Caco-2 (cell line): Measurements from ENCODE around the gene MAPK14. TPM values are rescaled to one million over a fixed set of nuclear protein-coding genes. Genes with fewer than 3 reads are reported as not detected.

Experiments used
- BruUV-seq: library from RNA; stranded (reverse); fragments of 400-500 nt; replicated peaks from 2 replicates; lab custom pipeline; 2021; lab: Mats Ljungman, UMichigan
- CTCF ChIA-PET: fragments of 300-600 bp; sonication (Branson Sonifier 250); formaldehyde crosslinking; loops from one replicate; lab custom pipeline; 2022; ENCODE audit warnings: antibody characterized with exemption; lab: Charles Lee
- POLR2A ChIA-PET: fragments of 300-600 bp; sonication (Branson Sonifier 250); formaldehyde crosslinking; loops from one replicate; lab custom pipeline; 2022; ENCODE audit warnings: antibody characterized with exemption; lab: Charles Lee
- DNase-seq, 2 experiments: peaks; one replicate each; pipeline versions ENCODE4 v3.0.0 to v3.0.0-alpha.2; 2020 to 2022
- H3K27me3 ChIP-seq: replicated peaks from 2 replicates; pipeline ENCODE4 v1.6.0; 2011; ENCODE audit warnings: low read length; ENCODE audit not compliant: control insufficient read depth, insufficient read depth
- H3K36me3 ChIP-seq: 2 replicates; pipeline ENCODE4 v1.5.1; 2011; ENCODE audit warnings: low read length; ENCODE audit not compliant: control insufficient read depth, insufficient read depth
- H3K4me1 ChIP-seq: fragments of 250-450 bp; sonication (Bioruptor Pico); 2 replicates; pipeline ENCODE4 v1.5.1; 2020; ENCODE audit warnings: mild to moderate bottlenecking
- H3K4me3 ChIP-seq: 2 replicates; pipeline ENCODE4 v1.5.1; 2011; ENCODE audit warnings: low read depth, mild to moderate bottlenecking, control low read depth, low read length
- H3K9me3 ChIP-seq: fragments of 250-450 bp; sonication (Bioruptor Pico); 2 replicates; pipeline ENCODE4 v1.5.1; 2020; ENCODE audit warnings: mild to moderate bottlenecking, moderate library complexity
- H3K27ac Mint-ChIP-seq: one replicate; pipeline ENCODE4 v1.8.0; 2022; ENCODE audit warnings: mixed read lengths; ENCODE audit not compliant: unreplicated experiment
- H3K27me3 Mint-ChIP-seq: one replicate; pipeline ENCODE4 v1.8.0; 2022; ENCODE audit warnings: mixed read lengths; ENCODE audit not compliant: insufficient read depth, unreplicated experiment
- H3K36me3 Mint-ChIP-seq: one replicate; pipeline ENCODE4 v1.8.0; 2022; ENCODE audit warnings: mild to moderate bottlenecking, mixed read lengths; ENCODE audit not compliant: insufficient read depth, unreplicated experiment
- H3K4me1 Mint-ChIP-seq: one replicate; pipeline ENCODE4 v1.8.0; 2022; ENCODE audit warnings: low read depth, mixed read lengths; ENCODE audit not compliant: unreplicated experiment
- H3K4me3 Mint-ChIP-seq: one replicate; pipeline ENCODE4 v1.8.0; 2022; ENCODE audit warnings: mild to moderate bottlenecking, moderate library complexity, mixed read lengths; ENCODE audit not compliant: unreplicated experiment
- H3K9me3 Mint-ChIP-seq: one replicate; pipeline ENCODE4 v1.8.0; 2022; ENCODE audit warnings: mixed read lengths; ENCODE audit not compliant: unreplicated experiment
- CTCF ChIP-seq, 2 experiments: fragments of 200-600 bp in 1 of 2; IDR thresholded peaks; 1 replicate in 1 of 2; 2 replicates in 1 of 2; pipeline versions ENCODE4 v1.5.1 to v1.8.0; 2011 to 2022; ENCODE audit warnings: antibody characterized with exemption in 1 of 2, control low read depth in 1 of 2, inconsistent platforms in 1 of 2, low read depth in 1 of 2, low read length in 1 of 2, mild to moderate bottlenecking in 1 of 2, moderate library complexity in 1 of 2; ENCODE audit not compliant: insufficient read depth in 1 of 2, severe bottlenecking in 1 of 2, unreplicated experiment in 1 of 2
- intact Hi-C: fragments of 100-400 bp; cut with micrococcal nuclease; formaldehyde crosslinking; loops from one replicate; pipeline ENCODE4 v1.10.0; 2022; ENCODE audit not compliant: unreplicated experiment
- total RNA-seq: library from RNA; stranded (reverse); gene quantifications from 2 replicates; pipeline ENCODE4 v1.2.3, GENCODE V29; 2022

Gene MAPK14
- total RNA-seq, 1 experiment from 2014 or later = 72.0 TPM

GRCh38 chr6:36098920-36099647 lies 71.5 kb downstream of the MAPK14 start:
- peaks cover 32% of the 10 kb centered on the region for H3K4me1 ChIP-seq
- BruUV-seq = no TSS peak
- no peak overlapping the region for H3K4me3 ChIP-seq
- ChIA-PET CTCF (interaction anchor here (0.7 kb wide), 1 partner anchor 71 kb away, joined by 3 read pairs; the partner anchor contains the start of gene MAPK14), POLR2A (no interaction called here)
- Mint-ChIP-seq H3K4me3 (no peak overlapping the region), H3K4me1 (peaks cover 22% of the 10 kb centered on the region), H3K27me3 (no peaks in the 10 kb centered on the region), H3K9me3 (no peaks in the 10 kb centered on the region), H3K36me3 (peaks cover 51% of the 10 kb centered on the region), H3K27ac (no peak overlapping the region)
- no peaks in the 10 kb centered on the region for H3K27me3 ChIP-seq
- TF ChIP-seq CTCF (IDR thresholded peaks at IDR 0.05; ENCODE audit: insufficient read depth in 1 of 2, low read depth in 1 of 2, low read length in 1 of 2, severe bottlenecking in 1 of 2, unreplicated experiment in 1 of 2) = no peak
- H3K9me3 ChIP-seq = no peaks in the 10 kb centered on the region
- peaks cover 3% of the 10 kb centered on the region for H3K36me3 ChIP-seq
- intact Hi-C loops = loop anchor here (5.0 to 10.0 kb wide), 2 partner anchors 137 to 514 kb away; no protein-coding TSS in a partner anchor
- no peak for DNase-seq

- Mint-ChIP-seq H3K27me3 (no peaks in the 10 kb centered on the region), H3K4me1 (peaks cover 15% of the 10 kb centered on the region), H3K4me3 (no peak overlapping the region), H3K27ac (no peak overlapping the region), H3K9me3 (no peaks in the 10 kb centered on the region), H3K36me3 (peaks cover 54% of the 10 kb centered on the region)
- no peak for TF ChIP-seq CTCF (IDR thresholded peaks at IDR 0.05; ENCODE audit: insufficient read depth in 1 of 2, low read depth in 1 of 2, low read length in 1 of 2, severe bottlenecking in 1 of 2, unreplicated experiment in 1 of 2)
- Histone ChIP-seq H3K4me1 (peaks cover 23% of the 10 kb centered on the region), H3K36me3 (peaks cover 3% of the 10 kb centered on the region), H3K9me3 (no peaks in the 10 kb centered on the region), H3K27me3 (no peaks in the 10 kb centered on the region), H3K4me3 (no peak overlapping the region)
- ChIA-PET POLR2A (no interaction called here), CTCF (no interaction called here)
- BruUV-seq = no TSS peak
- no peak for DNase-seq
- intact Hi-C loops = loop anchor here (5.0 to 10.0 kb wide), 2 partner anchors 138 to 515 kb away; no protein-coding TSS in a partner anchor
These were observed 72.4 kb downstream of the MAPK14 start for GRCh38 chr6:36099869-36100483.

- BruUV-seq = no TSS peak
- Mint-ChIP-seq H3K4me3 (no peak overlapping the region), H3K27me3 (no peaks in the 10 kb centered on the region), H3K27ac (no peak overlapping the region), H3K4me1 (peaks cover under 1% of the 10 kb centered on the region), H3K9me3 (no peaks in the 10 kb centered on the region), H3K36me3 (peaks cover 59% of the 10 kb centered on the region)
- Histone ChIP-seq H3K4me1 (peaks cover 6% of the 10 kb centered on the region), H3K36me3 (peaks cover 3% of the 10 kb centered on the region), H3K9me3 (no peaks in the 10 kb centered on the region), H3K4me3 (no peak overlapping the region), H3K27me3 (no peaks in the 10 kb centered on the region)
- intact Hi-C loops = no loop called here
- POLR2A ChIA-PET = no interaction called here
- CTCF ChIA-PET = no interaction called here
- DNase-seq = no peak
- TF ChIP-seq CTCF (IDR thresholded peaks at IDR 0.05; ENCODE audit: insufficient read depth in 1 of 2, low read depth in 1 of 2, low read length in 1 of 2, severe bottlenecking in 1 of 2, unreplicated experiment in 1 of 2) = no peak
These were observed 74.1 kb downstream of the MAPK14 start for GRCh38 chr6:36101691-36102090.
